Measurements from ENCODE around the gene ZNF598. TPM values are rescaled to one million over a fixed set of nuclear protein-coding genes. Genes with fewer than 3 reads are reported as not detected.

The ZNF598 gene
- total RNA-seq, 1 donor from 2014 or later, result 31.1 TPM

GRCh38 chr16:1985466-1986150 is 24.0 kb downstream of the ZNF598 start:
- intact Hi-C loops (cut with DNase I), result no loop called here
- TF ChIP-seq, protein P1, sequence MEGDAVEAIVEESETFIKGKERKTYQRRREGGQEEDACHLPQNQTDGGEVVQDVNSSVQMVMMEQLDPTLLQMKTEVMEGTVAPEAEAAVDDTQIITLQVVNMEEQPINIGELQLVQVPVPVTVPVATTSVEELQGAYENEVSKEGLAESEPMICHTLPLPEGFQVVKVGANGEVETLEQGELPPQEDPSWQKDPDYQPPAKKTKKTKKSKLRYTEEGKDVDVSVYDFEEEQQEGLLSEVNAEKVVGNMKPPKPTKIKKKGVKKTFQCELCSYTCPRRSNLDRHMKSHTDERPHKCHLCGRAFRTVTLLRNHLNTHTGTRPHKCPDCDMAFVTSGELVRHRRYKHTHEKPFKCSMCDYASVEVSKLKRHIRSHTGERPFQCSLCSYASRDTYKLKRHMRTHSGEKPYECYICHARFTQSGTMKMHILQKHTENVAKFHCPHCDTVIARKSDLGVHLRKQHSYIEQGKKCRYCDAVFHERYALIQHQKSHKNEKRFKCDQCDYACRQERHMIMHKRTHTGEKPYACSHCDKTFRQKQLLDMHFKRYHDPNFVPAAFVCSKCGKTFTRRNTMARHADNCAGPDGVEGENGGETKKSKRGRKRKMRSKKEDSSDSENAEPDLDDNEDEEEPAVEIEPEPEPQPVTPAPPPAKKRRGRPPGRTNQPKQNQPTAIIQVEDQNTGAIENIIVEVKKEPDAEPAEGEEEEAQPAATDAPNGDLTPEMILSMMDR (IDR thresholded peaks at IDR 0.05), result no peak
- Histone ChIP-seq H3K36me3 (peaks cover 14 to 16% of the 10 kb centered on the region in 2 donors), H3K27me3 (peaks cover 14% of the 10 kb centered on the region), H3K4me3 (peak overlapping the region in 1 of 2 donors; percentile 95), H3K27ac (no peak overlapping the region), H3K9me3 (no peaks in the 10 kb centered on the region), H3K4me1 (peaks cover 10 to 21% of the 10 kb centered on the region in 2 donors)
- no peak for DNase-seq (ENCODE audit: low spot score in 2 of 2)

GRCh38 chr16:1984347-1985225 is 25.0 kb downstream of the ZNF598 start:
- H3K27ac ChIP-seq, result peak overlapping the region; percentile 49 to 54
- TF ChIP-seq, protein P1 (IDR thresholded peaks at IDR 0.05), result no peak
- DNase-seq (ENCODE audit: low spot score in 2 of 2), result no peak
- intact Hi-C loops (cut with DNase I), result no loop called here
- H3K9me3 ChIP-seq, result no peaks in the 10 kb centered on the region
- H3K36me3 ChIP-seq, result peaks cover 14 to 16% of the 10 kb centered on the region in 2 donors
- peak overlapping the region; percentile 84 to 95 for H3K4me3 ChIP-seq
- H3K4me1 ChIP-seq, result peaks cover 10 to 16% of the 10 kb centered on the region in 2 donors
- peaks cover 16% of the 10 kb centered on the region for H3K27me3 ChIP-seq

DNA sequence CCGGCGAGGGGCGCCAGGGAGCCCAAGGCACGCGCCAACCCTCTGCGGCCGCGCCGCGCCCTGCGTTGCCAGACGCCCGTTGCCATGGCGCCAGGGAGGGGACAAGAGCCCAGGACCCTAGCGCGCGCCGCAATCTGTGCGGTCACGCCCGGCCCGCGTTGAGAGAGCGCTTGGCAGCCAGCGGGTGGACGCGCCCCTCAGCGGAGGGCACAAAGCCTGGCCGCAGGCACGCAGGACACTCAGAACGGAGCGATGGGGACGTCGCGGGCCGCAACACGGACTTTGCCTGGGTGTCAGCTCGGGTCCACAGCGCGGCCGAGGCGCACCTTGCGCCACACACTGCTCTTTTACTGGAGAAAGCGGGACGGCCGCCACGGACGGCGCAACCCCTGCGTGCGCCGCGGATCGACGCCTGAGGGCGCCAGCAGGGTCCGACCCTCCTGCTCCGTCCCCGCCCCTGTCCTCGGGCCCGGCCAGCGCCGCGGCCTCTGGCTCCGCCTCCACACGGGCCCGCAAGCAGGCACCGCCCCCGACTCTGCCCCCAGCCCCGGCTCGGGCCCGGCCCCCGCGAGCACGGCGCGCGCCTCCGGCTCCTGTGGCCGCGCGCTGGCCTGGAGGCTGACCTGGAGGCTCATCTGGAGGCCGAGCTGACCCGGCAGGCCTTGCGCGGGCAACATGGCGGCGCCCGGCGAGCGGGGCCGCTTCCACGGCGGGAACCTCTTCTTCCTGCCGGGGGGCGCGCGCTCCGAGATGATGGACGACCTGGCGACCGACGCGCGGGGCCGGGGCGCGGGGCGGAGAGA is 25.9 kb downstream of the ZNF598 start, which contains the start of gene GFER:
Gene GFER (plus strand): TSS at position 650 of the 803 bp plus-strand sequence. CDS start 26 bp downstream, at position 676.
- Histone ChIP-seq H3K27me3 (peaks cover 17% of the 10 kb centered on the region), H3K27ac (peak within 1 kb of the TSS; percentile 49 to 61), H3K4me3 (peak within 1 kb of the TSS; percentile 84 to 95), H3K9me3 (no peaks in the 10 kb centered on the region), H3K4me1 (peaks cover 10 to 16% of the 10 kb centered on the region in 2 donors), H3K36me3 (peaks cover 14 to 18% of the 10 kb centered on the region in 2 donors)
- TF ChIP-seq, protein P1 (IDR thresholded peaks at IDR 0.05), result peak in 2 of 3 experiments; percentile 29 to 40
- peak; percentile 52 to 93 for DNase-seq (ENCODE audit: low spot score in 2 of 2)
- intact Hi-C loops (cut with DNase I), result no loop called here

GRCh38 chr16:1982991-1983543 is 26.6 kb downstream of the ZNF598 start:
- Histone ChIP-seq H3K4me1 (peaks cover 10 to 16% of the 10 kb centered on the region in 2 donors), H3K27ac (peak overlapping the region; percentile 49 to 61), H3K36me3 (peaks cover 20 to 25% of the 10 kb centered on the region in 2 donors), H3K27me3 (peaks cover 17% of the 10 kb centered on the region), H3K4me3 (peak overlapping the region; percentile 84 to 95), H3K9me3 (no peaks in the 10 kb centered on the region)
- TF ChIP-seq, protein P1 (IDR thresholded peaks at IDR 0.05), result no peak
- intact Hi-C loops (cut with DNase I), result no loop called here
- DNase-seq (ENCODE audit: low spot score in 2 of 2), result no peak

- no peak for DNase-seq (ENCODE audit: low spot score in 2 of 2)
- H3K27ac ChIP-seq, result no peak overlapping the region
- intact Hi-C loops (cut with DNase I), result no loop called here
- H3K27me3 ChIP-seq, result peaks cover 17% of the 10 kb centered on the region
- TF ChIP-seq, protein P1 (IDR thresholded peaks at IDR 0.05), result no peak
- H3K4me3 ChIP-seq, result no peak overlapping the region
- H3K9me3 ChIP-seq, result no peaks in the 10 kb centered on the region
- H3K36me3 ChIP-seq, result peaks cover 30 to 35% of the 10 kb centered on the region in 2 donors
- H3K4me1 ChIP-seq, result peaks cover 10 to 16% of the 10 kb centered on the region in 2 donors
Observed at GRCh38 chr16:1982013-1982433, 27.6 kb downstream of the ZNF598 start.

Measured in ascending aorta (tissue), 2 donors.